ENCODE data around the gene HDGF.

DNA sequence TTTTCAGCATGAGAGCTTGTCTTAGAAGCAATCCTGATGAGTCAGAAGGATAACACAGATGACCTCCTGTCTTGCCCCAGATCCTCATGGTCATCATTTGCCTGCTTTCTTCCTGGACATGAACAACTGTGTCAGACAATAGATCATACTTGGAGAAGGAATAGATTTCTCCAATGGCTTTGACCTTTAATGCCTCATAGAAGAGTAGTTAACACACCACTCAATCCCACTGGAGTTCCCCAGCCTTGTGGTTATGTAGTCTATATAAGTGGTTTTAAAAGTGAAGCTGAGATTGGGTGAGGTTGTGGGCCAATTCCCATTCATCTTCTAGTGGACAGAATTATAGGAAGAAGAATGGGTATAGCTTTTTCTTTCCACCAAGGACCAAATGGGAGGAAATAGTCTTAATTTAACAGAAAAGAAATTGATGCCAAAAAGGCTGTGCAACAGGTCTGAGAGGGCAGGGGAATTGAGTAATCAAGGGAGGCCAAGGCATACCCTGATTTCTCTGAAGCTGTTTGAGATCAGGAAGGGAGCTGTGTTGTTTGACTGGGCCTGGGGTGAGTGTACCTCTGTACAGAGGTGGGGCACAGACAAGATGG is 30.2 kb upstream of the HDGF start:
- no peak for TF ChIP-seq CTCF (conservative IDR thresholded peaks at IDR 0.05)
- TF ChIP-seq ZFX (IDR thresholded peaks at IDR 0.05) = no peak
